WTC11 (cell line): ENCODE results near the gene ATP9A.

Experiments
- ESRRA ChIP-seq: sonication (generic); formaldehyde crosslinking; IDR thresholded peaks from 2 replicates; pipeline ENCODE4 v1.8.1; 2022; ENCODE audit warnings: mild to moderate bottlenecking, missing genetic modification reagents, borderline replicate concordance
- GRHL2 ChIP-seq: fragments of 250-450 bp; sonication (Bioruptor Pico); IDR thresholded peaks from 2 replicates; pipeline ENCODE4 v1.8.0; 2022; ENCODE audit warnings: mild to moderate bottlenecking, moderate library complexity; ENCODE audit not compliant: insufficient replicate concordance, severe bottlenecking
- RORB ChIP-seq: fragments of 250-450 bp; sonication (Bioruptor Pico); IDR thresholded peaks from 2 replicates; pipeline ENCODE4 v1.9.0; 2021; ENCODE audit warnings: mild to moderate bottlenecking
- ZNF263 ChIP-seq: sonication (generic); formaldehyde crosslinking; IDR thresholded peaks from 2 replicates; pipeline ENCODE4 v1.8.1; 2022; ENCODE audit warnings: low read depth, mild to moderate bottlenecking, moderate library complexity, missing genetic modification reagents
- TF ChIP-seq, protein P1 (sequence below): fragments of 200-600 bp; IDR thresholded peaks from 2 replicates; pipeline ENCODE4 v1.8.0; 2022; ENCODE audit warnings: antibody characterized with exemption
- TF ChIP-seq, protein P2 (sequence below): sonication (generic); formaldehyde crosslinking; IDR thresholded peaks from 2 replicates; pipeline ENCODE4 v1.8.1; 2023; ENCODE audit warnings: mild to moderate bottlenecking, missing genetic modification reagents, moderate library complexity
- TF ChIP-seq, protein P3 (sequence below): sonication (generic); formaldehyde crosslinking; IDR thresholded peaks from 2 replicates; pipeline ENCODE4 v1.8.0; 2022; ENCODE audit warnings: mild to moderate bottlenecking, missing genetic modification reagents

DNA sequence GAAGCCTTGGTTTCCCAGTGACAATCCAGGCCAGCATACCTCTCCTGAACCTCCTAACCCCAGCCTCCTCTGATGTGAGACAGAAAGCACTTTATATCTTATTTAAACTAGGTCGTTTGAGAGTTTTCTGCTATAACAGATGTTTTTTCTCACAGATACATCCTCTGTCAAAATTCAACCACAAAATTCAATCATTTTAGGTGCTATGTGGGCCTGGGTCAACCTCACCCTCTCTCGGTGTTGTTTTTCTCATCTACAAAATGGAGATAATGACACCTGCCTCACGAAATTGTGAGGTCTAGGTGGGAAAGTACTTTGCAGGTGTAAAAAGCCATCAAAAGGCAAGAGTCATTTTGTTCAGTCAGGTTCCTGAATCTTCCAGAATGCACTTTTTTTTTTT is 179.4 kb downstream of the ATP9A start:
- TF ChIP-seq, protein P1, sequence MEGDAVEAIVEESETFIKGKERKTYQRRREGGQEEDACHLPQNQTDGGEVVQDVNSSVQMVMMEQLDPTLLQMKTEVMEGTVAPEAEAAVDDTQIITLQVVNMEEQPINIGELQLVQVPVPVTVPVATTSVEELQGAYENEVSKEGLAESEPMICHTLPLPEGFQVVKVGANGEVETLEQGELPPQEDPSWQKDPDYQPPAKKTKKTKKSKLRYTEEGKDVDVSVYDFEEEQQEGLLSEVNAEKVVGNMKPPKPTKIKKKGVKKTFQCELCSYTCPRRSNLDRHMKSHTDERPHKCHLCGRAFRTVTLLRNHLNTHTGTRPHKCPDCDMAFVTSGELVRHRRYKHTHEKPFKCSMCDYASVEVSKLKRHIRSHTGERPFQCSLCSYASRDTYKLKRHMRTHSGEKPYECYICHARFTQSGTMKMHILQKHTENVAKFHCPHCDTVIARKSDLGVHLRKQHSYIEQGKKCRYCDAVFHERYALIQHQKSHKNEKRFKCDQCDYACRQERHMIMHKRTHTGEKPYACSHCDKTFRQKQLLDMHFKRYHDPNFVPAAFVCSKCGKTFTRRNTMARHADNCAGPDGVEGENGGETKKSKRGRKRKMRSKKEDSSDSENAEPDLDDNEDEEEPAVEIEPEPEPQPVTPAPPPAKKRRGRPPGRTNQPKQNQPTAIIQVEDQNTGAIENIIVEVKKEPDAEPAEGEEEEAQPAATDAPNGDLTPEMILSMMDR = no peak
- TF ChIP-seq, protein P2, sequence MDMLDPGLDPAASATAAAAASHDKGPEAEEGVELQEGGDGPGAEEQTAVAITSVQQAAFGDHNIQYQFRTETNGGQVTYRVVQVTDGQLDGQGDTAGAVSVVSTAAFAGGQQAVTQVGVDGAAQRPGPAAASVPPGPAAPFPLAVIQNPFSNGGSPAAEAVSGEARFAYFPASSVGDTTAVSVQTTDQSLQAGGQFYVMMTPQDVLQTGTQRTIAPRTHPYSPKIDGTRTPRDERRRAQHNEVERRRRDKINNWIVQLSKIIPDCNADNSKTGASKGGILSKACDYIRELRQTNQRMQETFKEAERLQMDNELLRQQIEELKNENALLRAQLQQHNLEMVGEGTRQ (CRISPR knock-in tag) = no peak
- TF ChIP-seq ZNF263 (CRISPR knock-in tag) (no peak), GRHL2 (CRISPR knock-in tag) (no peak), RORB (CRISPR knock-in tag) (no peak), ESRRA (CRISPR knock-in tag) (no peak)
- TF ChIP-seq, protein P3, sequence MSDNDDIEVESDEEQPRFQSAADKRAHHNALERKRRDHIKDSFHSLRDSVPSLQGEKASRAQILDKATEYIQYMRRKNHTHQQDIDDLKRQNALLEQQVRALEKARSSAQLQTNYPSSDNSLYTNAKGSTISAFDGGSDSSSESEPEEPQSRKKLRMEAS = no peak
